GM18909 (cell line): Measurements from ENCODE around the gene HINT2.

Experiments
- ATAC-seq: cut with Tn5 transposase; IDR thresholded peaks from one replicate; pipeline ENCODE4 v1.9.1; 2021; ENCODE audit warnings: mild to moderate bottlenecking; ENCODE audit not compliant: unreplicated experiment, poor library complexity

HINT2 gene

GRCh38 chr9:35789541-35789940 is 25.3 kb downstream of the HINT2 start:
- no peak for ATAC-seq

DNA sequence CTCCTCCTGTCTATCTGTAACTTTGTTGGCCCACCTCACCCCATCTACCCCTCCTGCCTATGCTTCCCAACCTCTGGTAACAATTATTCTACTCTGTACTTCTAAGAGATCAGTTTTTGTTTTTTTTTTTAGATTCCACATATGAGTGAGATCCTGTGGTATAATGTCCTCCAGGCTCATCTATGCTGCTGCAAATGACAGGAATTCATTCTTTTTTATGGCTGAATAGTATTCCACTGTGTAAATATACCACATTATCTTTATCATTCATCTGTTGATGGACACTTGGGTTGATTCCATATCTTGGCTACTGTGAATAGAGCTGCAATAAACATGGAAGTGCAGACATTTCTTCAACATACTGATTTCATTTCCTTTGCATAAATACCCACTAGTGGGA is 31.4 kb downstream of the HINT2 start:
- no peak for ATAC-seq

- no peak for ATAC-seq
Observed at GRCh38 chr9:35781066-35781465, 33.8 kb downstream of the HINT2 start.

DNA sequence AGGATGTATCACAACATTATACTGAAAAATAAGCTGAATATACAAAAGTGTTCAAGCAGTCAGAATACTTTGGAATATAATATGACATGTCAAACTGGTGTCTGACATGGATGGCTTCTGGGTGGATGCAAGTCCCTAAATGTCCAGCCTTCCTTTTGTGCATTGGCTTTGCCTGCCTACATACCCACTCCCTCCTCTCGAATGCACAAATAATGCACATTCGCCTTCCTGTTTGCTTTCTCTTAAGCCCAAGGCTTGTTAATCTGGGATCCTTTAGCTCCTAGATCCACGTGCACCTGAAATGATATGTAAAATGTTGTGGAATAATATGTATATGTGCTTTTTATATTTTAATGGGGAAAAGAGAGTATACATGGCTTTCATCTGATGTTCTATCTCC is 36.3 kb downstream of the HINT2 start:
- no peak for ATAC-seq

- ATAC-seq, result no peak
Observed at GRCh38 chr9:35776018-35776417, 38.8 kb downstream of the HINT2 start.

GRCh38 chr9:35774907-35775635 is 39.8 kb downstream of the HINT2 start:
- ATAC-seq, result no peak

DNA sequence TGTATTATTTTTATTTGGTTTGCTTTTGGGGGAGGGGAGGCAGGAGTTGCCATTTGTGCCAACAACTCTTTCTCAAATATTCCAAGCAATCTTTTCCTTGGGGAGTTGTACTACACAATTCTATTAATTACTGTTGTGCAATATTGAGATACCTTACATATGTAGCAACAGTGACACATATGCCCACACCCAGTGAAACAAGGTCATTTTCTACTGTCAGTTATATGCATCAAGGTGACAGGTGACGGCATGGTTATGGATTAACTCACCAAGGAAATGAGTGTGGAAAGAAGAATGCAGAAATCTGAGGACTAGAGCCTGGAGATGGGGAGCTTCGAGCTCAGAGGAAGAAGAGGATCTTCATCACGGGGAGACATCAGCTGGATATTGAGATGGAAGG is 42.9 kb downstream of the HINT2 start:
- ATAC-seq, result no peak

DNA sequence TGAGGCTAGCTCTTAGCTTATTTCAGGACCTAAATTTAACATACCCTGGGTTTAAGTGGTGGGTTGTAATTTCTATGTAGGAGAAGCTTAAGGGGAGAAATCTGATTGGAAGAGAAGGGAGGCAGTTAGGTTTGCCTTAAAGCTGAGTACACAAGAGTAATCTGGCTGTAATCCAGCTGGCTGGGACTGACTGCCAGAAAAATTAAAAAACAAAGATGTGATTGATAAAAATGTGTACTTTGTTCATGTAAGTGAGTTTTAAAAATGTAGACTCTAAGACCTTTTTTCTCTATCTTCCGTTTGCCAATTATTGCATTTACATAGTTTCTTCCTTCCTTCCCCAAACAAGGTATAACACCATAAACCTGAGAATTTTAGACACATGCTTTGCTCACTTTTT is 43.3 kb downstream of the HINT2 start:
- no peak for ATAC-seq

DNA sequence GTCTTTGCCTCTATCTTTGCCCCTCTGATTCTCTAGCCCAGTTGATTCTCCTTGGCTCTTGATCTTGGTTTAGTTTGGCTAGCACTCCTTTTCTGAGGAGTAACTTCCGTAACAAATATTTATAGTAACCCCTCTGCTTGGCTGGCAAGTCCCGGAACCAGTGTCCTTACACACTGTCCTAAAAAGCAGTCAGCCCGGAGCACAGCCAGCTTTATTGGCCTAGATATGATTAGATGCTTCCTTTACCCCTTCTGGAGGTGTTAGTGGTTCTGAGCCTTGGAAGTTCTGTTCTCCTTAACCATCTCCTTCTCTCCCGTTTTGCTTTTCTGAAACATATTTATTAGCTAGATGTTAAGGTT is 43.8 kb downstream of the HINT2 start:
- no peak for ATAC-seq

- no peak for ATAC-seq
Observed at GRCh38 chr9:35769763-35770162, 45.1 kb downstream of the HINT2 start.

GRCh38 chr9:35767458-35767857 is 47.4 kb downstream of the HINT2 start:
- no peak for ATAC-seq

- ATAC-seq, result no peak
Observed at GRCh38 chr9:35766997-35767396, 47.8 kb downstream of the HINT2 start.

- no peak for ATAC-seq
Observed at GRCh38 chr9:35763803-35764202, 51.0 kb downstream of the HINT2 start.

GRCh38 chr9:35763181-35763580 is 51.7 kb downstream of the HINT2 start:
- ATAC-seq, result no peak
